Prostate gland (tissue), 2 donors: ENCODE results near the gene ATXN1.

Experiments
- POLR2A ChIP-seq: fragments of 450-650 bp; IDR thresholded peaks from one replicate; pipeline ENCODE4 v1.6.1; 2016; ENCODE audit warnings: antibody characterized with exemption, mild to moderate bottlenecking
- TF ChIP-seq, protein P1 (sequence below), 4 experiments: fragments of 200-600 bp in 2 of 4; fragments of 450-650 bp in 2 of 4; sonication (generic) in 2 of 4; IDR thresholded peaks; 1 replicate in 3 of 4; 2 replicates in 1 of 4; pipeline ENCODE4 v1.5.1; 2016 to 2019; ENCODE audit warnings: antibody characterized with exemption in 4 of 4, mild to moderate bottlenecking in 2 of 4, moderate library complexity in 2 of 4

DNA sequence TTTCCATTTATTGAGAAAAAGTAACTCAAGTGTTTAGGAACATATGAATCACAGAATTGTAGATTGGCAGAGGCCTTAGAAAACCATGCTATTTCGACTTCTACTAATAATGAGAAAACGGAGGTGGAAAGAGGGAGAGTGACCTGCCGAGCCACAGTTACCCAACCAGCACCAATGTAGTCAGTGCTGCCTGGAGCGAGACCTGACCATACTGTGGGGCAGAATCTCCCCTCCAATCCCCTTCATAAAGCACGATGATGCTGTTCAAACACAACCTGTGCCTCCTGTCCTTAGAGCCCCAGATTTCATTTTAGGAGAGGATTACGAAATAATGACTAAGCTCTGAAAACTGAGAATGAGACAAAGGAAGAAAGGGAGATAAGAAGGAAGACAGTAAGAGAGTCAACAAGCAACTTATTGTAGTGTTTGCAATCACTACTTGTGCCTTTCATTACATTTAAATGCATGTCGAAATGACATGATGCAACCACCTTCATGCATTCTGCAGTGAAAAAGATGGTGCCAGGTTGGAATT, 70.6 kb downstream of the ATXN1 start:
- no peak for TF ChIP-seq POLR2A
- TF ChIP-seq, protein P1, sequence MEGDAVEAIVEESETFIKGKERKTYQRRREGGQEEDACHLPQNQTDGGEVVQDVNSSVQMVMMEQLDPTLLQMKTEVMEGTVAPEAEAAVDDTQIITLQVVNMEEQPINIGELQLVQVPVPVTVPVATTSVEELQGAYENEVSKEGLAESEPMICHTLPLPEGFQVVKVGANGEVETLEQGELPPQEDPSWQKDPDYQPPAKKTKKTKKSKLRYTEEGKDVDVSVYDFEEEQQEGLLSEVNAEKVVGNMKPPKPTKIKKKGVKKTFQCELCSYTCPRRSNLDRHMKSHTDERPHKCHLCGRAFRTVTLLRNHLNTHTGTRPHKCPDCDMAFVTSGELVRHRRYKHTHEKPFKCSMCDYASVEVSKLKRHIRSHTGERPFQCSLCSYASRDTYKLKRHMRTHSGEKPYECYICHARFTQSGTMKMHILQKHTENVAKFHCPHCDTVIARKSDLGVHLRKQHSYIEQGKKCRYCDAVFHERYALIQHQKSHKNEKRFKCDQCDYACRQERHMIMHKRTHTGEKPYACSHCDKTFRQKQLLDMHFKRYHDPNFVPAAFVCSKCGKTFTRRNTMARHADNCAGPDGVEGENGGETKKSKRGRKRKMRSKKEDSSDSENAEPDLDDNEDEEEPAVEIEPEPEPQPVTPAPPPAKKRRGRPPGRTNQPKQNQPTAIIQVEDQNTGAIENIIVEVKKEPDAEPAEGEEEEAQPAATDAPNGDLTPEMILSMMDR (IDR thresholded peaks at IDR 0.05) = no peak
